K562 (cell line): Measurements from ENCODE around the gene ENTREP3. TPM values are rescaled to one million over a fixed set of nuclear protein-coding genes. Genes with fewer than 3 reads are reported as not detected.
A peak's percentile ranks its signal among the peaks of the same experiment; 100 is the strongest.

Experiments
- ARID3B ChIP-seq: fragments of 250-450 bp; sonication (Bioruptor Pico); IDR thresholded peaks from 2 replicates; pipeline ENCODE4 v1.4.0; 2020; ENCODE audit warnings: borderline replicate concordance
- ATF4 ChIP-seq: fragments of 450-650 bp; formaldehyde crosslinking; IDR thresholded peaks from 2 replicates; pipeline ENCODE4 v1.4.0; 2022; ENCODE audit warnings: mild to moderate bottlenecking, moderate library complexity
- BCOR ChIP-seq: fragments of 450-650 bp; IDR thresholded peaks from 2 replicates; pipeline ENCODE4 v1.6.1; 2016
- ETV5 ChIP-seq: sonication (generic); formaldehyde crosslinking; IDR thresholded peaks from 2 replicates; pipeline ENCODE4 v1.4.0; 2020; ENCODE audit warnings: low read depth, mild to moderate bottlenecking, missing genetic modification reagents
- GMEB1 ChIP-seq: fragments of 250-450 bp; sonication (Bioruptor Pico); IDR thresholded peaks from 2 replicates; pipeline ENCODE4 v1.4.0; 2020; ENCODE audit warnings: mild to moderate bottlenecking
- IRF1 ChIP-seq: sonication (generic); formaldehyde crosslinking; IDR thresholded peaks from 2 replicates; pipeline ENCODE4 v1.8.0; 2022; ENCODE audit warnings: missing genetic modification reagents, mild to moderate bottlenecking, borderline replicate concordance
- KLF10 ChIP-seq: fragments of 250-450 bp; sonication (Bioruptor Pico); IDR thresholded peaks from 2 replicates; pipeline ENCODE4 v1.6.1; 2021; ENCODE audit warnings: matching md5 sums
- KLF6 ChIP-seq: fragments of 250-450 bp; sonication (Bioruptor Pico); IDR thresholded peaks from 2 replicates; pipeline ENCODE4 v1.4.0; 2020; ENCODE audit warnings: mild to moderate bottlenecking, moderate library complexity, borderline replicate concordance
- MIER1 ChIP-seq: fragments of 450-650 bp; IDR thresholded peaks from 2 replicates; pipeline ENCODE4 v1.6.1; 2016; ENCODE audit warnings: antibody characterized with exemption, mild to moderate bottlenecking, low read depth
- NCOA1 ChIP-seq: fragments of 450-650 bp; IDR thresholded peaks from 2 replicates; pipeline ENCODE4 v1.6.1; 2016; ENCODE audit warnings: low read depth
- SMARCA4 ChIP-seq: fragments of 450-650 bp; IDR thresholded peaks from 2 replicates; pipeline ENCODE4 v1.6.1; 2016
- SOX6 ChIP-seq: fragments of 450-650 bp; IDR thresholded peaks from 2 replicates; pipeline ENCODE4 v1.6.1; 2014; ENCODE audit warnings: mild to moderate bottlenecking
- STAG1 ChIP-seq: sonication (generic); formaldehyde crosslinking; IDR thresholded peaks from 2 replicates; pipeline ENCODE4 v1.5.0; 2020; ENCODE audit warnings: missing genetic modification reagents, borderline replicate concordance
- TAF7 ChIP-seq: fragments of 450-650 bp; IDR thresholded peaks from 2 replicates; pipeline ENCODE4 v1.6.1; 2016; ENCODE audit warnings: missing genetic modification characterization, missing compliant biosample characterization
- TAF9B ChIP-seq: fragments of 450-650 bp; IDR thresholded peaks from 2 replicates; pipeline ENCODE4 v1.6.1; 2018; ENCODE audit warnings: mild to moderate bottlenecking; ENCODE audit not compliant: partially characterized antibody
- XRCC3 ChIP-seq: fragments of 450-650 bp; IDR thresholded peaks from 2 replicates; pipeline ENCODE4 v1.6.1; 2017; ENCODE audit warnings: mild to moderate bottlenecking, moderate library complexity
- XRCC5 ChIP-seq: fragments of 200-400 bp; formaldehyde crosslinking; IDR thresholded peaks from 2 replicates; pipeline ENCODE4 v1.6.1; 2017; ENCODE audit warnings: low read depth, mild to moderate bottlenecking, low read length
- ZNF174 ChIP-seq: fragments of 250-450 bp; sonication (Bioruptor Pico); IDR thresholded peaks from 2 replicates; pipeline ENCODE4 v1.4.0; 2020; ENCODE audit warnings: mild to moderate bottlenecking
- ZNF354B ChIP-seq: fragments of 250-450 bp; sonication (Bioruptor Pico); IDR thresholded peaks from 2 replicates; pipeline ENCODE4 v1.4.0; 2020
- ZNF507 ChIP-seq: conservative IDR thresholded peaks from 2 replicates; pipeline ENCODE4 v1.6.1; 2017; ENCODE audit warnings: missing genetic modification characterization, missing compliant biosample characterization
- ZNF561 ChIP-seq: fragments of 450-650 bp; formaldehyde crosslinking; conservative IDR thresholded peaks from 2 replicates; pipeline ENCODE4 v1.4.0; 2020; ENCODE audit warnings: mild to moderate bottlenecking, moderate library complexity
- ZNF717 ChIP-seq: fragments of 250-450 bp; sonication (Bioruptor Pico); IDR thresholded peaks from 2 replicates; pipeline ENCODE4 v1.5.0; 2021
- polyA plus RNA-seq, 8 experiments: library from polyadenylated mRNA; depleted of rRNA in 4 of 8; stranded (reverse) in 5 of 8; unstranded in 3 of 8; fragments of >200 nt; fragmentation: Nextera tagmentation in 2 of 8; fragmentation: Illumina TruSeq in 1 of 8; extraction: Ambion mirVana in 2 of 8; extraction: Trizol in 1 of 8; gene quantifications; 2 replicates each; pipeline versions ENCODE4 v1.2.1 to v1.2.3, GENCODE V29; 2011 to 2014; ENCODE audit warnings: inconsistent platforms in 1 of 8, missing spikeins in 1 of 8
- total RNA-seq, 7 experiments: library from RNA; depleted of rRNA in 6 of 7; stranded (reverse); fragments of >200 nt in 6 of 7; fragmentation: Illumina TruSeq in 2 of 7; extraction: Trizol in 2 of 7; gene quantifications; 2 replicates each; pipeline versions ENCODE4 v1.2.1 to v1.2.3, GENCODE V29; 2011 to 2021; ENCODE audit warnings: low replicate concordance in 1 of 7
- TF ChIP-seq, protein P1 (sequence below): fragments of 450-650 bp; IDR thresholded peaks from 2 replicates; pipeline ENCODE4 v1.6.1; 2016; ENCODE audit warnings: borderline replicate concordance

Gene ENTREP3
- total and polyA plus RNA-seq, 9 of the 15 experiments (the other 6 are each of a cell fraction or from before 2014, with no cell fraction given) = 1.9 to 41.8 (median 5.9) TPM

DNA sequence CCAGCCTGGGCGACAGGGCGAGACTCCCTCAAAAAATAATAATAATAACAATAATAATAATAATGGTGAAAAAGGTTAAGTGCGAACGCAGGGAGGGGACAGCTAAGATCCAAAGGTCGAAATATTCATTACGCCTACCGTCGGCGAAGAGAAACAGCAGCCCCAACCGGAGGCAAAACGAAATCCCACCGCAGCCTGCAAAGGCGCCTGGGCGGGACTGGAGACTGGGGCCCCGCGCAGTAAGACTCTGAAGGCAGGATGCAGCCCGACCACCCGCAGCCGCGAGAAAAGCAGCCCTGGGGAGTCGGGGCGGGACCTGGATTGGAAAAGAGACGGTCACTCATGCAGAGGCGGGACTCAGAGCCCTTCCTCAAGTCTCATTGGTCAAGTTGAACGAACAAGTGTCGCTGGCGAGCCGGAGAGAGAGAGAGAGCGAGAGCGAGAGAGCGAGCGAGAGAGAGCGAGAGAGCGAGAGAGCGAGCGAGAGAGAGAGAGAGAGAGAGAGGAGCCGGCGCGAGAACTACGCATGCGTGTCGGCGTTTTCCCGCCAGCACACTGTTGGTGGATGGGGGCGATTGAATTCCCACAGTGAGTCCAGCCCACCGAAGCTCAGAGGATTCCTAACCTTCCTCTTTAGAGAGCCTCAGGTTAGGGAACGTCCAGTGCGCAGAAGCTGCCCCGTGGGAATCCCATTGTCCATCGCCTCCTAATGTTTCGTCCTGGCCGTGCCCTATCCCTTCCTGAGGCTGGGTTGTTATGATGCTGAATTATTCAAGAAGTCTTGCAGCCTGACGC lies 10.7 kb downstream of the ENTREP3 start (continued):
- TF ChIP-seq ARID3B (no peak; the same call in 1 of the 2 replicates), ZNF354B (CRISPR knock-in tag) (0 out of 2 replicates have a peak, but pooled peaks have one; percentile 42), XRCC3 (no peak; the same call in 1 of the 2 replicates), ZNF717 (CRISPR knock-in tag) (no peak), KLF10 (no peak), TAF9B (peak; percentile 95), ETV5 (CRISPR knock-in tag) (peak; percentile 88), STAG1 (no peak), GMEB1 (CRISPR knock-in tag) (peak; percentile 89), SMARCA4 (peak; percentile 93), ZNF174 (CRISPR knock-in tag) (no peak), ZNF507 (tag) (no peak), MIER1 (peak; percentile 72; the same call in 1 of the 2 replicates), IRF1 (CRISPR knock-in tag) (peak; percentile 78; the same call in 1 of the 2 replicates), ATF4 (no peak; the same call in 1 of the 2 replicates), XRCC5 (peak; percentile 100), TAF7 (peak; percentile 75), BCOR (peak; percentile 98), ZNF561 (CRISPR knock-in tag) (no peak), NCOA1 (peak; percentile 91), SOX6 (peak; percentile 93), KLF6 (CRISPR knock-in tag) (peak; percentile 82; the same call in 1 of the 2 replicates)
- TF ChIP-seq, protein P1, sequence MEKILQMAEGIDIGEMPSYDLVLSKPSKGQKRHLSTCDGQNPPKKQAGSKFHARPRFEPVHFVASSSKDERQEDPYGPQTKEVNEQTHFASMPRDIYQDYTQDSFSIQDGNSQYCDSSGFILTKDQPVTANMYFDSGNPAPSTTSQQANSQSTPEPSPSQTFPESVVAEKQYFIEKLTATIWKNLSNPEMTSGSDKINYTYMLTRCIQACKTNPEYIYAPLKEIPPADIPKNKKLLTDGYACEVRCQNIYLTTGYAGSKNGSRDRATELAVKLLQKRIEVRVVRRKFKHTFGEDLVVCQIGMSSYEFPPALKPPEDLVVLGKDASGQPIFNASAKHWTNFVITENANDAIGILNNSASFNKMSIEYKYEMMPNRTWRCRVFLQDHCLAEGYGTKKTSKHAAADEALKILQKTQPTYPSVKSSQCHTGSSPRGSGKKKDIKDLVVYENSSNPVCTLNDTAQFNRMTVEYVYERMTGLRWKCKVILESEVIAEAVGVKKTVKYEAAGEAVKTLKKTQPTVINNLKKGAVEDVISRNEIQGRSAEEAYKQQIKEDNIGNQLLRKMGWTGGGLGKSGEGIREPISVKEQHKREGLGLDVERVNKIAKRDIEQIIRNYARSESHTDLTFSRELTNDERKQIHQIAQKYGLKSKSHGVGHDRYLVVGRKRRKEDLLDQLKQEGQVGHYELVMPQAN = peak; percentile 82
